HepG2 (cell line): Measurements from ENCODE around the gene C3orf18.

Experiments used
- BRF2 ChIP-seq: sonication (generic); formaldehyde crosslinking; IDR thresholded peaks from 2 replicates; pipeline ENCODE4 v1.8.1; 2022; ENCODE audit warnings: mild to moderate bottlenecking, missing genetic modification reagents
- MTA1 ChIP-seq: sonication (generic); formaldehyde crosslinking; IDR thresholded peaks from 2 replicates; pipeline ENCODE4 v1.4.0; 2020; ENCODE audit warnings: missing genetic modification reagents, mild to moderate bottlenecking, borderline replicate concordance
- POLR2AphosphoS5 ChIP-seq: IDR thresholded peaks from 2 replicates; pipeline ENCODE4 v1.6.1; 2012; ENCODE audit warnings: low read depth, low read length
- SMC3 ChIP-seq: IDR thresholded peaks from 2 replicates; pipeline ENCODE4 v1.6.1; 2011; ENCODE audit warnings: low read length, improper control_type of control experiment
- SNAI1 ChIP-seq: sonication (generic); formaldehyde crosslinking; IDR thresholded peaks from 2 replicates; pipeline ENCODE4 v1.5.0; 2020; ENCODE audit warnings: mild to moderate bottlenecking, missing genetic modification reagents, borderline replicate concordance
- ZFY ChIP-seq: sonication (generic); formaldehyde crosslinking; IDR thresholded peaks from 2 replicates; pipeline ENCODE4 v1.4.0; 2020; ENCODE audit warnings: missing genetic modification reagents
- ZZZ3 ChIP-seq: sonication (generic); formaldehyde crosslinking; IDR thresholded peaks from 2 replicates; pipeline ENCODE4 v1.4.0; 2020; ENCODE audit warnings: missing genetic modification reagents, mild to moderate bottlenecking, borderline replicate concordance

GRCh38 chr3:50525191-50525910 lies 42.2 kb downstream of the C3orf18 start:
- TF ChIP-seq SMC3 = no peak
- no peak for TF ChIP-seq ZZZ3 (CRISPR knock-in tag)
- no peak for TF ChIP-seq ZFY
- TF ChIP-seq SNAI1 (CRISPR knock-in tag) = no peak
- TF ChIP-seq POLR2AphosphoS5 = no peak
- TF ChIP-seq BRF2 (CRISPR knock-in tag) = no peak
- TF ChIP-seq MTA1 (CRISPR knock-in tag) = no peak
